K562 treated with DMSO at 1 percent for 4 hours (cell line): Measurements from ENCODE around the gene CCDC195. TPM values are rescaled to one million over a fixed set of nuclear protein-coding genes. Genes with fewer than 3 reads are reported as not detected.

Source experiments
- total RNA-seq: library from RNA; unstranded; fragments of 300-600 nt; gene quantifications from 2 replicates; pipeline ENCODE4 v1.2.3, GENCODE V29; 2022; ENCODE audit not compliant: insufficient read depth

CCDC195 gene
- not detected in 2 replicates for total RNA-seq

GRCh38 chr2:224716201-224716600, at the start of gene CCDC195:
Gene CCDC195, minus strand, starts transcription at chr2:224716365. Its CDS starts 0 bp downstream, at chr2:224716365.

Other genes starting within 250 kb of the CCDC195 start
- 23.6 and 33.8 TPM in 2 replicates for gene CUL3, start 131.0 kb downstream of the CCDC195 start, total RNA-seq